Suprapubic skin (tissue), 4 donors: Measurements from ENCODE around the gene LGMN.

Experiments
- POLR2A ChIP-seq, 2 donors: fragments of 450-650 bp; IDR thresholded peaks; one replicate each; pipeline ENCODE4 v1.6.1; 2017; ENCODE audit warnings: antibody characterized with exemption in 2 of 2, mild to moderate bottlenecking in 2 of 2, moderate library complexity in 2 of 2
- POLR2AphosphoS5 ChIP-seq, 3 donors: sonication (generic); formaldehyde crosslinking; IDR thresholded peaks; one replicate each; pipeline ENCODE4 v1.6.1; 2017; ENCODE audit warnings: antibody characterized with exemption in 3 of 3
- TF ChIP-seq, protein P1 (sequence below), 2 donors: fragments of 200-600 bp in 1 of 2; fragments of 450-650 bp in 1 of 2; sonication (generic) in 1 of 2; IDR thresholded peaks; one replicate each; pipeline ENCODE4 v1.5.1; 2016 to 2019; ENCODE audit warnings: antibody characterized with exemption in 2 of 2, mild to moderate bottlenecking in 1 of 2, moderate library complexity in 1 of 2

DNA sequence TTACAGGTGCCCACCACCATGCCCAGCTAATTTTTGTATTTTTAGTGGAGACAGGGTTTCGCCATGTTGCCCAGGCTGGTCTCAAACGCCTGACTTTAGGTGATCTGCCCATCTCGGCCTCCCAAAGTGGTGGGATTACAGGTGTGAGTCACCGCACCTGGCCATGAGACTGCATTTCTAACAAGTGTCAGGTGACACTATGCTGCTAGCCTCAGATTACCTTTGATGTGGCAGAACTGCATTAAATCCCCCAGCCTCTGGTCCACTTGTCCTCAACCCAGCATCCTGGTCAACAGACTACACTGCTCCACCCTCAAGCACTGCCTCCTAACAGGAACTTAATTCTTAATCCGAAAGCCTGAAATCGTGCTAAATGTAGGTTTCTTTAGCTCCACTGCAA is 13.1 kb downstream of the LGMN start:
- TF ChIP-seq, protein P1, sequence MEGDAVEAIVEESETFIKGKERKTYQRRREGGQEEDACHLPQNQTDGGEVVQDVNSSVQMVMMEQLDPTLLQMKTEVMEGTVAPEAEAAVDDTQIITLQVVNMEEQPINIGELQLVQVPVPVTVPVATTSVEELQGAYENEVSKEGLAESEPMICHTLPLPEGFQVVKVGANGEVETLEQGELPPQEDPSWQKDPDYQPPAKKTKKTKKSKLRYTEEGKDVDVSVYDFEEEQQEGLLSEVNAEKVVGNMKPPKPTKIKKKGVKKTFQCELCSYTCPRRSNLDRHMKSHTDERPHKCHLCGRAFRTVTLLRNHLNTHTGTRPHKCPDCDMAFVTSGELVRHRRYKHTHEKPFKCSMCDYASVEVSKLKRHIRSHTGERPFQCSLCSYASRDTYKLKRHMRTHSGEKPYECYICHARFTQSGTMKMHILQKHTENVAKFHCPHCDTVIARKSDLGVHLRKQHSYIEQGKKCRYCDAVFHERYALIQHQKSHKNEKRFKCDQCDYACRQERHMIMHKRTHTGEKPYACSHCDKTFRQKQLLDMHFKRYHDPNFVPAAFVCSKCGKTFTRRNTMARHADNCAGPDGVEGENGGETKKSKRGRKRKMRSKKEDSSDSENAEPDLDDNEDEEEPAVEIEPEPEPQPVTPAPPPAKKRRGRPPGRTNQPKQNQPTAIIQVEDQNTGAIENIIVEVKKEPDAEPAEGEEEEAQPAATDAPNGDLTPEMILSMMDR (IDR thresholded peaks at IDR 0.05) = no peak
- TF ChIP-seq POLR2A (IDR thresholded peaks at IDR 0.05) (no peak), POLR2AphosphoS5 (IDR thresholded peaks at IDR 0.05) (no peak)
